GM12872 (cell line): Measurements from ENCODE around the gene TEAD1.

Experiments
- TF ChIP-seq, protein P1 (sequence below): IDR thresholded peaks from 3 replicates; pipeline ENCODE4 v1.5.1; 2011; ENCODE audit warnings: low read depth, mild to moderate bottlenecking, low read length, moderate library complexity; ENCODE audit not compliant: insufficient read depth

TEAD1 gene

DNA sequence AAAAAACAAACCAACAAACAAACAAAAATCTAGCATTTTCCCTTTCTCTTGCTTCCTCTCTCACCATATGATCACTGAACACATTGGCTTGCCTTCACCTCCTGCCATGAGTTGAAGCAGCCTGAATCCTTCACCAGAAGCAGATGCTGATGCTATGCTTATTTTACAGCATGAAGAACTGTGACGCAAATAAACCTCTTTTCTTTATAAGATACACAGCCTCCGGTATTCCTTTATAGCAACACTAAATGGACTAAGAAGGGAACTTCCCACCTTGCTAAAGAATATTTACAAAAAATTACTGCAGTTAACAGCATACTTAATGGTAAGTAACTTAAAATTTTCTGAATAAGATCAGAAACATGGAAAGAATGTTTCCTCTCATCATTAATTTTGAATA, 27.7 kb upstream of the TEAD1 start:
- TF ChIP-seq, protein P1, sequence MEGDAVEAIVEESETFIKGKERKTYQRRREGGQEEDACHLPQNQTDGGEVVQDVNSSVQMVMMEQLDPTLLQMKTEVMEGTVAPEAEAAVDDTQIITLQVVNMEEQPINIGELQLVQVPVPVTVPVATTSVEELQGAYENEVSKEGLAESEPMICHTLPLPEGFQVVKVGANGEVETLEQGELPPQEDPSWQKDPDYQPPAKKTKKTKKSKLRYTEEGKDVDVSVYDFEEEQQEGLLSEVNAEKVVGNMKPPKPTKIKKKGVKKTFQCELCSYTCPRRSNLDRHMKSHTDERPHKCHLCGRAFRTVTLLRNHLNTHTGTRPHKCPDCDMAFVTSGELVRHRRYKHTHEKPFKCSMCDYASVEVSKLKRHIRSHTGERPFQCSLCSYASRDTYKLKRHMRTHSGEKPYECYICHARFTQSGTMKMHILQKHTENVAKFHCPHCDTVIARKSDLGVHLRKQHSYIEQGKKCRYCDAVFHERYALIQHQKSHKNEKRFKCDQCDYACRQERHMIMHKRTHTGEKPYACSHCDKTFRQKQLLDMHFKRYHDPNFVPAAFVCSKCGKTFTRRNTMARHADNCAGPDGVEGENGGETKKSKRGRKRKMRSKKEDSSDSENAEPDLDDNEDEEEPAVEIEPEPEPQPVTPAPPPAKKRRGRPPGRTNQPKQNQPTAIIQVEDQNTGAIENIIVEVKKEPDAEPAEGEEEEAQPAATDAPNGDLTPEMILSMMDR = no peak

DNA sequence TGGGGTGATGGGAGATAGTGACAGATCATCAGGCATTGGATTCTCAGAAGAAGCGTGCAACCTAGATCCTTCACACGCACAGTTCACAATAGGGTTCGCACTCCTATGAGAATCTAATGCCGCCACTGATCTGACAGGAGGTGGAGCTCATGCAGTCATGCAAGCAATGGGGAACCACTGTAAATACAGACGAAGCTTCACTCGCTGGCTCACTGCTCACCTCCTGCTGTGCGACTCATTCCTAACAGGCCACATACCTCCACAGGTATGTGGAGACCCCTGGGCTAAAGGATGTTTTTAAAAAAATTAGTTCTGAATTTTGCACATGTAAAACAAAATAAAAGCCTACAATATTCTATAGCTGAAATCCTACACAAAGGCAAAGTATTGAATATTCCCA, 20.5 kb upstream of the TEAD1 start:
- TF ChIP-seq, protein P1 = no peak

- TF ChIP-seq, protein P1 = no peak
These were observed 18.4 kb upstream of the TEAD1 start for GRCh38 chr11:12655842-12656241.

DNA sequence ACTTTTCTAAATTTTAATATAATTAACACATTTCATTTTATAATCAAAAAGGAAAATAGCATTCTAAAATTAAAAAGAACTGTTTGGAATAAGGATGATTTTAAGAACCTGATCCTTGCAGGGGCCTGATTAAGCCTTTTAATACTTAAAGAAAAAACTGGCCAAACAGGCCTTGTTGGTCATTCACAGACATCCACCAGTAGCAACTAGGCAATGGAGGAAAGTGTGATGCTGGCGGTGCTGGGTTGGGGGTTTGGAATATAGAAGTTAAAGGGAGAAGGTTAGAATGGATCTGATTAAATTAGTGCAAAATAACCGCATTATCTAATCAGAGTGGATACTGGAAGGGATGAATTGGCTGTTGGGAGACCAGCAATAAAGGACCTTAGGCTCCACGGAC, 16.9 kb upstream of the TEAD1 start:
- TF ChIP-seq, protein P1 = no peak

DNA sequence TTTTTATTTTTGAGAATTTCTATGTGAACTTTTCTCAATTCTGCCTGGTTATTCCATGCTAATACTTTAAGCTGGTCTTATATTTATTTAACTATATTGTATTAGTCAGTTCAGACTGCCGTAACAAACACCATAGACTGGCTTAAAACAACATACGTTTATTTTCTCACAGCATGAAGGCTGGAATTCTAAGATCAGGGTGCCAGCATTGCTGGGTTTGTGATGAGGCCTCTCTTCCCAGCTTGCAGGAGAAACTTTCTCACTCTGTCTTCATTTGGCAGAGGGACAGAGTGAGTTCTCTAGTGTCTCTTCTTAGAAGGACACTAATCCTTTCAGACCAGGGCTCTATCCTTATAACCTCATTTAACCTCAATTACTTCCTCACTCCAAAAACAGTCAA, 16.2 kb upstream of the TEAD1 start:
- TF ChIP-seq, protein P1 = no peak

- TF ChIP-seq, protein P1 = no peak
These were observed 12.0 kb upstream of the TEAD1 start for GRCh38 chr11:12662101-12662689.

DNA sequence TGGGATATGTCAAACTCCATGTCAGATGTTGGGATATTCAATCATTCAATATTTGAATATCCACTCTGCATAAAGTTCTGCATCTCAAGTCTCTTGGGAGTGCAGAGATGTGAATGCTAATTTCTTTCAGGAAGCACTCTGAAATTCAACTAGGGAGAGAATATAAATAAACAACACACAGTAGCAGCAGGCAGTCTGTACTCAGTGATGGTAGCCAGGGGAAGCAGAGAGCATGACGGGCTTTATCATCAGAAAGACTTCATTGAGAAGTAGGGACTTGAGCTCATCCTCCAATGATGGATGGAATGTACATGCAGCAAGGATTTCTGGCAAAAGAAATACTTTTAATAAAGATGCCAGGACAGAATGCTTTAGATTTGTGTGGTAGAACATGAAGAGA, 9.8 kb upstream of the TEAD1 start:
- TF ChIP-seq, protein P1 = no peak
